Natural killer cell (primary cell): ENCODE results near the gene ERC1. TPM values are rescaled to one million over a fixed set of nuclear protein-coding genes. Genes with fewer than 3 reads are reported as not detected.
A peak's percentile ranks its signal among the peaks of the same experiment; 100 is the strongest.

ENCODE experiments used
- ATAC-seq, 3 donors: fragments of 150-1000 bp in 2 of 3; fragments of 200-7000 bp in 1 of 3; cut with Tn5 transposase; 1 replicate in 1 of 3; 2 replicates in 2 of 3; pipeline ENCODE4 v1.10.0; 2021; ENCODE audit warnings: mild to moderate bottlenecking in 2 of 3, moderate library complexity in 2 of 3
- DNase-seq, 2 donors: peaks; one replicate each; pipeline versions ENCODE4 v3.0.0 to v3.0.0-alpha.2; 2013 to 2021; ENCODE audit warnings: mixed read lengths in 1 of 2
- H3K27ac ChIP-seq: one replicate; pipeline ENCODE4 v1.5.1; 2013; ENCODE audit warnings: mild to moderate bottlenecking, low read length
- H3K27me3 ChIP-seq: one replicate; pipeline ENCODE4 v1.6.1; 2013; ENCODE audit warnings: low read length; ENCODE audit not compliant: control insufficient read depth, insufficient read depth
- H3K36me3 ChIP-seq: one replicate; pipeline ENCODE4 v1.6.1; 2013; ENCODE audit warnings: low read length; ENCODE audit not compliant: control insufficient read depth, insufficient read depth
- H3K4me1 ChIP-seq: one replicate; pipeline ENCODE4 v1.6.1; 2013; ENCODE audit warnings: low read length; ENCODE audit not compliant: control insufficient read depth, insufficient read depth
- H3K4me3 ChIP-seq: one replicate; pipeline ENCODE4 v1.5.1; 2013; ENCODE audit warnings: low read length
- H3K9me3 ChIP-seq: one replicate; pipeline ENCODE4 v1.6.1; 2013; ENCODE audit warnings: low read length; ENCODE audit not compliant: control insufficient read depth, insufficient read depth
- H3K27ac Mint-ChIP-seq, 2 donors: one replicate each; pipeline ENCODE4 v1.8.0; 2022; ENCODE audit warnings: mild to moderate bottlenecking in 2 of 2, mixed read lengths in 2 of 2, moderate library complexity in 1 of 2
- H3K27me3 Mint-ChIP-seq, 2 donors: one replicate each; pipeline ENCODE4 v1.8.0; 2022; ENCODE audit warnings: low read depth in 2 of 2, mixed read lengths in 2 of 2
- H3K36me3 Mint-ChIP-seq: one replicate; pipeline ENCODE4 v1.8.0; 2022; ENCODE audit warnings: mixed read lengths
- H3K4me1 Mint-ChIP-seq, 2 donors: one replicate each; pipeline ENCODE4 v1.8.0; 2022; ENCODE audit warnings: mixed read lengths in 2 of 2
- H3K4me3 Mint-ChIP-seq: one replicate; pipeline ENCODE4 v1.8.0; 2022; ENCODE audit warnings: mild to moderate bottlenecking, moderate library complexity, mixed read lengths
- H3K9me3 Mint-ChIP-seq, 2 donors: one replicate each; pipeline ENCODE4 v1.8.0; 2022; ENCODE audit warnings: mixed read lengths in 2 of 2
- WGBS: methylation state at CpG from one replicate; pipeline ENCODE4 v1.1.7; 2013; ENCODE audit warnings: missing lambda C conversion rate; ENCODE audit not compliant: insufficient coverage; 5-methylcytosine and 5-hydroxymethylcytosine counted together
- intact Hi-C: fragments of 100-400 bp; cut with micrococcal nuclease; formaldehyde crosslinking; loops from one replicate; pipeline ENCODE4 v1.14.2; 2022
- total RNA-seq, 4 donors: library from RNA; stranded (reverse); fragments of 120-200 nt in 1 of 4; gene quantifications; one replicate each; pipeline versions ENCODE4 v1.2.3 to v1.2.4, GENCODE V29; 2013 to 2022
- TF ChIP-seq, protein P1 (sequence below): fragments of 200-600 bp; IDR thresholded peaks from one replicate; pipeline ENCODE4 v1.8.0; 2022; ENCODE audit warnings: antibody characterized with exemption

ERC1 gene
- total RNA-seq, 3 donors from 2014 or later (not counting 1 experiment from before 2014, with no cell fraction given) = 43.5 to 54.0 (median 44.9) TPM

DNA sequence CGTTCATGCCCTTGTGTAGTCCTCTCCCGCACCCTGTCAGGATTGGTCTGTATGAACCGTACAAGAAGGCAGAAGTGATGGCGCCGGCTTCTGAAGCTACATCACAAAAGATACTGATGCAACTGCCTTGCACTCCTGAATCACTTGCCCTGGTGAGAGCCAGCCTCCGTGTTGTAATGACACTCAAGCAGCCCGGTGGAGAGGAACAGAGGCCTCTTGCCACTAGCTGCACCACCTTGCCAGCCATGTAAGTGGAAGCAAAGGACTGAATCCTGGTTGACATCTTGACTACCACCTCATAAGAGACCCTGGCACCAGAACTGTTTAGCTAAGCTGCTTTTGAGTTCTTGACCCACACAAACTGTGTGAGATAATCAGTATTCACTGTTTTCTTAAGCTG is 266.0 kb downstream of the ERC1 start:
- Histone ChIP-seq H3K27ac (no peak overlapping the region), H3K27me3 (no peaks in the 10 kb centered on the region), H3K36me3 (peaks cover 2% of the 10 kb centered on the region), H3K4me3 (no peak overlapping the region), H3K9me3 (no peaks in the 10 kb centered on the region), H3K4me1 (no peaks in the 10 kb centered on the region)
- WGBS = 96% methylated on average over 7 of the region's 7 CpGs
- Mint-ChIP-seq H3K36me3 (no peaks in the 10 kb centered on the region), H3K27ac (no peak overlapping the region), H3K4me3 (no peak overlapping the region), H3K9me3 (no peaks in the 10 kb centered on the region), H3K27me3 (no peaks in the 10 kb centered on the region), H3K4me1 (no peaks in the 10 kb centered on the region)
- DNase-seq (no peak), ATAC-seq (no peak)
- intact Hi-C loops = no loop called here
- TF ChIP-seq, protein P1, sequence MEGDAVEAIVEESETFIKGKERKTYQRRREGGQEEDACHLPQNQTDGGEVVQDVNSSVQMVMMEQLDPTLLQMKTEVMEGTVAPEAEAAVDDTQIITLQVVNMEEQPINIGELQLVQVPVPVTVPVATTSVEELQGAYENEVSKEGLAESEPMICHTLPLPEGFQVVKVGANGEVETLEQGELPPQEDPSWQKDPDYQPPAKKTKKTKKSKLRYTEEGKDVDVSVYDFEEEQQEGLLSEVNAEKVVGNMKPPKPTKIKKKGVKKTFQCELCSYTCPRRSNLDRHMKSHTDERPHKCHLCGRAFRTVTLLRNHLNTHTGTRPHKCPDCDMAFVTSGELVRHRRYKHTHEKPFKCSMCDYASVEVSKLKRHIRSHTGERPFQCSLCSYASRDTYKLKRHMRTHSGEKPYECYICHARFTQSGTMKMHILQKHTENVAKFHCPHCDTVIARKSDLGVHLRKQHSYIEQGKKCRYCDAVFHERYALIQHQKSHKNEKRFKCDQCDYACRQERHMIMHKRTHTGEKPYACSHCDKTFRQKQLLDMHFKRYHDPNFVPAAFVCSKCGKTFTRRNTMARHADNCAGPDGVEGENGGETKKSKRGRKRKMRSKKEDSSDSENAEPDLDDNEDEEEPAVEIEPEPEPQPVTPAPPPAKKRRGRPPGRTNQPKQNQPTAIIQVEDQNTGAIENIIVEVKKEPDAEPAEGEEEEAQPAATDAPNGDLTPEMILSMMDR = no peak

DNA sequence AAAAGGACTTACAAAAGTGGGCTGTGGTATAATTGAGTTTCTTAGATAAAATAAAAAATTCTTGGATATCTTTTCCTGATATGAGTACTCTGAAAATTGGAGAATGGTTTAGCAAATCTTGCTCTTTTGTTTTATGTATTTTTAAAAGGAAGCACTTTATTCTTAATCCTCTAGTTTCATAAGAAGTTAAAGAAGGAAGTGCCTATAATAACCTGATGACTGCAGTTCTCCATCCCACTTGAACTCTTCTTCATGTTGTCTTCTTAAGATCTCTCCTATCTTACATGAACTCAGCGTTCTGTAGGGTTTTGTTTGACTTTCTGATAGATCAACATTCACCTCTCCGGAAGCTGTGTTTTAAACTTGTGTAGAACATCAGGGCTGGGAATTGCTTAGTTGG is 271.0 kb downstream of the ERC1 start:
- Histone ChIP-seq H3K4me3 (no peak overlapping the region), H3K27ac (no peak overlapping the region), H3K9me3 (no peaks in the 10 kb centered on the region), H3K27me3 (no peaks in the 10 kb centered on the region), H3K36me3 (peaks cover 15% of the 10 kb centered on the region), H3K4me1 (no peaks in the 10 kb centered on the region)
- H3K36me3 Mint-ChIP-seq = no peaks in the 10 kb centered on the region
- TF ChIP-seq, protein P1 = no peak
- 100% methylated on average over 1 of the region's 2 CpGs for WGBS
- ATAC-seq (no peak), DNase-seq (no peak)
- no peaks in the 10 kb centered on the region for H3K9me3 Mint-ChIP-seq
- no peak overlapping the region for H3K4me3 Mint-ChIP-seq
- intact Hi-C loops = no loop called here
- no peak overlapping the region for H3K27ac Mint-ChIP-seq
- H3K27me3 Mint-ChIP-seq = no peaks in the 10 kb centered on the region
- H3K4me1 Mint-ChIP-seq = no peaks in the 10 kb centered on the region

DNA sequence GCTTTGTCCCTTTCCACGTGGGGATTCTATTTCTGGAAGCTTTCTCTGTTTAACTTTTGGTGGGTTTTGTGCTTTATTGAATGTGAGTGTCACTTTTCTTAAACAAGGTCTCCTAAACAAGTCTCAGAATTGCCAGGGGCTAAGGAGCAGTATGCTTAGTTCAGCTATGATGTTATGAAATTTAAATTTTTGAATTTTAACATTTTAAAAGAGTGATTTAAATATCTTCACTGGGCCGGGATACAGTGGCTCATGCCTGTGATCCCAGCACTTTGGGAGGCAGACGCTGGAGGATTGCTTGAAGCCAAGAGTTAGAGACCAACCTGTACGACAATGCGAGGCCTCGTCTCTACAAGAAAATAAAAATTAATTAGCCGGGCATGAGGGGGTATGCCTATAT is 276.2 kb downstream of the ERC1 start:
- TF ChIP-seq, protein P1 = no peak
- Histone ChIP-seq H3K4me1 (peaks cover 3% of the 10 kb centered on the region), H3K36me3 (peaks cover 13% of the 10 kb centered on the region), H3K4me3 (no peak overlapping the region), H3K27ac (no peak overlapping the region), H3K27me3 (no peaks in the 10 kb centered on the region), H3K9me3 (no peaks in the 10 kb centered on the region)
- intact Hi-C loops = no loop called here
- 93% methylated on average over 7 of the region's 7 CpGs for WGBS
- Mint-ChIP-seq H3K4me1 (peaks cover 6 to 7% of the 10 kb centered on the region in 2 donors), H3K27ac (no peak overlapping the region), H3K4me3 (no peak overlapping the region), H3K9me3 (no peaks in the 10 kb centered on the region), H3K36me3 (no peaks in the 10 kb centered on the region), H3K27me3 (no peaks in the 10 kb centered on the region)
- ATAC-seq (no peak), DNase-seq (no peak)

DNA sequence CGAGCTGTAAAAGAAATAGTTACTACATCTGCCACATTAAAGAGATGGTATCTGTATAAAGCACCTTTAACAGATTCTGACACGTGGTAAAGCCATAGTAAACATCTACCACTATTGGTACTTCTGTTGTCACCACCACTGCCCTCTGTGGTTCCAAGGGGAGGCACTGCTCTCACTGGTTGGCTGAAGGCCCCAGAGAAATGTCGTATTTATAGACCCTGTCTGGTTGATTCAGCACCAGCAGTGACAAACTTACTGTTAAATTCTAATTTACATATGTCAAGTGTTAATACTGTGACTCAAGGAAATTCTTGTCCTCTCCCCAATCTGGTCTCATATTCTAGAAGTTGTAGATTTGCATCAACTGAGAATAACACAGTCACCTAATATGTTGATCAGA is 281.1 kb downstream of the ERC1 start:
- ATAC-seq (peak; percentile 90 to 97 (median 96)), DNase-seq (peak; percentile 23 to 24)
- peaks cover 6 to 9% of the 10 kb centered on the region in 2 donors for H3K4me1 Mint-ChIP-seq
- no peaks in the 10 kb centered on the region for H3K9me3 Mint-ChIP-seq
- H3K36me3 ChIP-seq = no peaks in the 10 kb centered on the region
- H3K27ac ChIP-seq = no peak overlapping the region
- no peaks in the 10 kb centered on the region for H3K9me3 ChIP-seq
- 21% methylated on average over 2 of the region's 3 CpGs for WGBS
- no peak overlapping the region for H3K4me3 ChIP-seq
- no peaks in the 10 kb centered on the region for H3K36me3 Mint-ChIP-seq
- H3K27me3 ChIP-seq = no peaks in the 10 kb centered on the region
- no peaks in the 10 kb centered on the region for H3K27me3 Mint-ChIP-seq
- intact Hi-C loops = no loop called here
- peaks cover 3% of the 10 kb centered on the region for H3K4me1 ChIP-seq
- no peak overlapping the region for H3K27ac Mint-ChIP-seq
- TF ChIP-seq, protein P1 = no peak
- no peak overlapping the region for H3K4me3 Mint-ChIP-seq
